Loucy (cell line): ENCODE data around the gene PPP1R16B.

Source experiments
- H2AFZ ChIP-seq: fragments of 200-600 bp; sonication (generic); 2 replicates; pipeline ENCODE4 v1.6.0; 2016; ENCODE audit warnings: antibody characterized with exemption, mild to moderate bottlenecking, low read length, moderate library complexity
- H3F3A ChIP-seq: fragments of 200-600 bp; 2 replicates; pipeline ENCODE4 v1.6.0; 2016; ENCODE audit warnings: antibody characterized with exemption, low read depth, mild to moderate bottlenecking
- H3K27me3 ChIP-seq: fragments of 200-600 bp; sonication (generic); 2 replicates; pipeline ENCODE4 v1.6.1; 2014; ENCODE audit warnings: low read length, mild to moderate bottlenecking; ENCODE audit not compliant: insufficient read depth, poor library complexity, severe bottlenecking
- H3K36me3 ChIP-seq: fragments of 200-600 bp; sonication (generic); 2 replicates; pipeline ENCODE4 v1.6.1; 2016; ENCODE audit warnings: low read length; ENCODE audit not compliant: insufficient read depth
- H3K4me1 ChIP-seq: fragments of 200-600 bp; sonication (generic); 2 replicates; pipeline ENCODE4 v1.5.1; 2014; ENCODE audit warnings: low read length, mild to moderate bottlenecking; ENCODE audit not compliant: insufficient read depth, poor library complexity, severe bottlenecking
- H3K4me2 ChIP-seq: fragments of 200-600 bp; sonication (generic); 2 replicates; pipeline ENCODE4 v1.6.0; 2014; ENCODE audit warnings: antibody characterized with exemption, low read length, low read depth, mild to moderate bottlenecking; ENCODE audit not compliant: poor library complexity, severe bottlenecking
- H3K4me3 ChIP-seq: fragments of 200-600 bp; sonication (generic); 2 replicates; pipeline ENCODE4 v1.5.1; 2014; ENCODE audit warnings: low read length, mild to moderate bottlenecking, mixed read lengths; ENCODE audit not compliant: poor library complexity, severe bottlenecking
- H3K79me2 ChIP-seq: fragments of 200-600 bp; sonication (generic); 2 replicates; pipeline ENCODE4 v1.6.1; 2014; ENCODE audit warnings: low read length; ENCODE audit not compliant: insufficient read depth
- H3K9ac ChIP-seq: fragments of 200-600 bp; sonication (generic); 2 replicates; pipeline ENCODE4 v1.6.0; 2014; ENCODE audit warnings: mild to moderate bottlenecking, low read depth, low read length, moderate library complexity; ENCODE audit not compliant: poor library complexity, severe bottlenecking
- H3K9me2 ChIP-seq: fragments of 200-600 bp; sonication (generic); replicated peaks from 2 replicates; pipeline ENCODE4 v1.6.1; 2016; ENCODE audit warnings: low read depth, low read length, mixed read lengths
- H3K9me3 ChIP-seq: fragments of 200-600 bp; sonication (generic); 2 replicates; pipeline ENCODE4 v1.6.1; 2014; ENCODE audit warnings: mild to moderate bottlenecking, antibody characterized with exemption, low read length, low read depth; ENCODE audit not compliant: insufficient read depth
- H4K20me1 ChIP-seq: fragments of 200-600 bp; sonication (generic); 2 replicates; pipeline ENCODE4 v1.6.0; 2014; ENCODE audit warnings: antibody characterized with exemption, low read length, mild to moderate bottlenecking; ENCODE audit not compliant: insufficient read depth, poor library complexity, severe bottlenecking
- CTCF ChIP-seq: fragments of 200-600 bp; sonication (generic); conservative IDR thresholded peaks from 2 replicates; pipeline ENCODE4 v1.5.1; 2014; ENCODE audit warnings: mild to moderate bottlenecking, antibody characterized with exemption, low read length
- EZH2phosphoT487 ChIP-seq: fragments of 200-600 bp; IDR thresholded peaks from 2 replicates; pipeline ENCODE4 v1.6.1; 2018; ENCODE audit warnings: antibody characterized with exemption, mild to moderate bottlenecking, moderate library complexity, borderline replicate concordance

The PPP1R16B gene

GRCh38 chr20:38798266-38798665, 7.2 kb upstream of the PPP1R16B start:
- Histone ChIP-seq H3K9me3 (no peaks in the 10 kb centered on the region), H3K79me2 (no peaks in the 10 kb centered on the region), H3K4me2 (no peak overlapping the region), H4K20me1 (no peaks in the 10 kb centered on the region), H3K9me2 (no peaks in the 10 kb centered on the region), H3K9ac (no peak overlapping the region), H3K4me1 (peaks cover 12% of the 10 kb centered on the region), H3K27me3 (no peaks in the 10 kb centered on the region), H3K36me3 (no peaks in the 10 kb centered on the region), H3K4me3 (no peak overlapping the region), H2AFZ (no peak overlapping the region), H3F3A (0 out of 2 replicates have a peak, but pooled peaks cover 3% of the 10 kb centered on the region)
- no peak for TF ChIP-seq CTCF

- no peaks in the 10 kb centered on the region for H3K9me2 ChIP-seq
- H3K4me3 ChIP-seq: peak overlapping the region; percentile 6
- H3K4me2 ChIP-seq: peak overlapping the region; percentile 43
- H2AFZ ChIP-seq: no peak overlapping the region
- no peak for TF ChIP-seq EZH2phosphoT487
- TF ChIP-seq CTCF: no peak
- no peaks in the 10 kb centered on the region for H3K79me2 ChIP-seq
- no peaks in the 10 kb centered on the region for H3K27me3 ChIP-seq
- peaks cover 21% of the 10 kb centered on the region for H3K4me1 ChIP-seq
- H4K20me1 ChIP-seq: no peaks in the 10 kb centered on the region
- no peaks in the 10 kb centered on the region for H3K9me3 ChIP-seq
- H3F3A ChIP-seq: peaks cover 6% of the 10 kb centered on the region; the same call in 1 of the 2 replicates
- peak overlapping the region; percentile 1 for H3K9ac ChIP-seq
- no peaks in the 10 kb centered on the region for H3K36me3 ChIP-seq
These were observed 6.3 kb upstream of the PPP1R16B start for GRCh38 chr20:38799203-38799602.

DNA sequence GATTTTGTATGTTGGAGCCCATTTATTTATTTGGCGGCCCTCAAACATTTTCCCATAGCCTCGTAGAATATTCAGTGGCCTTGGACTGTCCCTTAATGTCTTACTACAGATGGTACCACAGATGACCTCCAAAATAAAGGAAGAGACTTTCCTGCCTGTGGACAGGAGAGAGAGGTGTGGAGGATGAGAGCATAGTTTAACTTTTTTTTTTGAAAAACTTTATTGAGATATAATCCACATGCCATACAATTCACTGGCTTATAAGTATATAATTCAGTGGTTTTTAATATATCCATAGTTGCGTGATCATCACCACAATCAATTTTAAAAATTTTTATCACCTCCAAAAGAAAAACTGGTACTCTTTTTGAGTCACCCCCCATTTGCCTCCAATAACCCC, 4.6 kb upstream of the PPP1R16B start:
- Histone ChIP-seq H3K4me3 (no peak overlapping the region), H3K4me2 (no peak overlapping the region), H3K79me2 (no peaks in the 10 kb centered on the region), H2AFZ (no peak overlapping the region), H3K9ac (no peak overlapping the region), H3K9me3 (no peaks in the 10 kb centered on the region), H3K27me3 (no peaks in the 10 kb centered on the region), H3K9me2 (no peaks in the 10 kb centered on the region), H4K20me1 (no peaks in the 10 kb centered on the region), H3K4me1 (peaks cover 30% of the 10 kb centered on the region), H3K36me3 (no peaks in the 10 kb centered on the region), H3F3A (peaks cover 11% of the 10 kb centered on the region)
- no peak for TF ChIP-seq EZH2phosphoT487
- no peak for TF ChIP-seq CTCF
